Neural cell (in vitro differentiated cells): ENCODE results near the gene LMCD1. TPM values are rescaled to one million over a fixed set of nuclear protein-coding genes. Genes with fewer than 3 reads are reported as not detected.

Experiments
- H2AFZ ChIP-seq: fragments of 200-600, 300-800 bp; sonication (generic), shearing (Covaris generic); 2 replicates; pipeline ENCODE4 v1.6.0; 2014; ENCODE audit warnings: low read depth, mild to moderate bottlenecking, antibody characterized with exemption, low read length, moderate library complexity
- H3F3A ChIP-seq: fragments of 200-600 bp; shearing (Covaris generic); 2 replicates; pipeline ENCODE4 v1.6.1; 2016; ENCODE audit warnings: mild to moderate bottlenecking, moderate library complexity, mixed read lengths, antibody characterized with exemption, low read length; ENCODE audit not compliant: insufficient read depth, poor library complexity, severe bottlenecking
- H3K27ac ChIP-seq: fragments of 200-600, 300-800 bp; sonication (generic), shearing (Covaris generic); 2 replicates; pipeline ENCODE4 v1.5.1; 2014; ENCODE audit warnings: mild to moderate bottlenecking, low read length, moderate library complexity
- H3K27me3 ChIP-seq: fragments of 300-800, 200-600 bp; sonication (generic), shearing (Covaris generic); 2 replicates; pipeline ENCODE4 v1.6.0; 2014; ENCODE audit warnings: mild to moderate bottlenecking, low read depth, low read length, moderate library complexity; ENCODE audit not compliant: insufficient read depth
- H3K36me3 ChIP-seq: fragments of 300-800, 200-600 bp; sonication (generic), shearing (Covaris generic); 2 replicates; pipeline ENCODE4 v1.5.1; 2014; ENCODE audit warnings: mild to moderate bottlenecking, antibody characterized with exemption, low read length, moderate library complexity; ENCODE audit not compliant: insufficient read depth
- H3K4me2 ChIP-seq: fragments of 300-800, 200-600 bp; sonication (generic), shearing (Covaris generic); 2 replicates; pipeline ENCODE4 v1.6.0; 2014; ENCODE audit warnings: mild to moderate bottlenecking, low read length
- H3K4me3 ChIP-seq: fragments of 300-800, 200-600 bp; sonication (generic), shearing (Covaris generic); 2 replicates; pipeline ENCODE4 v1.5.1; 2014; ENCODE audit warnings: mild to moderate bottlenecking, low read length, moderate library complexity
- H3K79me2 ChIP-seq: fragments of 200-600 bp; shearing (Covaris generic); replicated peaks from 2 replicates; pipeline ENCODE4 v1.6.0; 2014; ENCODE audit warnings: mild to moderate bottlenecking, low read length, moderate library complexity; ENCODE audit not compliant: insufficient read depth
- H3K9ac ChIP-seq: fragments of 300-800, 200-600 bp; sonication (generic), shearing (Covaris generic); 2 replicates; pipeline ENCODE4 v1.6.1; 2016; ENCODE audit warnings: mild to moderate bottlenecking, low read length, mixed read lengths
- H3K9me2 ChIP-seq: fragments of 200-600 bp; shearing (Covaris generic); 2 replicates; pipeline ENCODE4 v1.6.1; 2016; ENCODE audit warnings: mild to moderate bottlenecking, low read length, mixed read lengths; ENCODE audit not compliant: insufficient read depth
- H3K9me3 ChIP-seq: fragments of 200-600, 300-800 bp; sonication (generic), shearing (Covaris generic); 2 replicates; pipeline ENCODE4 v1.6.1; 2016; ENCODE audit warnings: mild to moderate bottlenecking, mixed run types, low read length, moderate library complexity, mixed read lengths
- H4K20me1 ChIP-seq: fragments of 200-600 bp; shearing (Covaris generic); 2 replicates; pipeline ENCODE4 v1.6.1; 2016; ENCODE audit warnings: mild to moderate bottlenecking, mixed run types; ENCODE audit not compliant: insufficient read depth
- EP300 ChIP-seq: fragments of 450-650 bp; conservative IDR thresholded peaks from 2 replicates; pipeline ENCODE4 v1.6.1; 2014; ENCODE audit warnings: antibody characterized with exemption, mild to moderate bottlenecking, moderate library complexity; ENCODE audit not compliant: poor library complexity, severe bottlenecking
- EZH2 ChIP-seq: fragments of 200-600, 300-800 bp; shearing (Covaris generic), sonication (generic); IDR thresholded peaks from 2 replicates; pipeline ENCODE4 v1.6.1; 2014; ENCODE audit warnings: antibody characterized with exemption, low read length, borderline replicate concordance, mild to moderate bottlenecking; ENCODE audit not compliant: insufficient read depth, poor library complexity, severe bottlenecking
- MXI1 ChIP-seq: fragments of 450-650 bp; conservative IDR thresholded peaks from 2 replicates; pipeline ENCODE4 v1.6.1; 2014; ENCODE audit warnings: antibody characterized with exemption, mild to moderate bottlenecking; ENCODE audit not compliant: poor library complexity, severe bottlenecking
- POLR2AphosphoS5 ChIP-seq: IDR thresholded peaks from 2 replicates; pipeline ENCODE4 v1.6.1; 2012
- RAD21 ChIP-seq: fragments of 450-650 bp; conservative IDR thresholded peaks from 2 replicates; pipeline ENCODE4 v1.6.1; 2014; ENCODE audit warnings: antibody characterized with exemption, mild to moderate bottlenecking, moderate library complexity
- SMC3 ChIP-seq: fragments of 450-650 bp; conservative IDR thresholded peaks from 2 replicates; pipeline ENCODE4 v1.6.1; 2014; ENCODE audit warnings: antibody characterized with exemption, mild to moderate bottlenecking, moderate library complexity; ENCODE audit not compliant: poor library complexity
- TAF1 ChIP-seq: IDR thresholded peaks from 2 replicates; pipeline ENCODE4 v1.6.1; 2012; ENCODE audit warnings: low read depth
- polyA plus RNA-seq: library from polyadenylated mRNA; depleted of rRNA; stranded (reverse); fragments of >200 nt; gene quantifications from 2 replicates; pipeline ENCODE4 v1.2.3, GENCODE V29; 2014
- TF ChIP-seq, protein P1 (sequence below): IDR thresholded peaks from 2 replicates; pipeline ENCODE4 v1.6.1; 2012; ENCODE audit warnings: borderline replicate concordance
- TF ChIP-seq, protein P2 (sequence below): fragments of 450-650 bp; IDR thresholded peaks from 2 replicates; pipeline ENCODE4 v1.5.1; 2014; ENCODE audit warnings: antibody characterized with exemption, mild to moderate bottlenecking, moderate library complexity; ENCODE audit not compliant: poor library complexity, severe bottlenecking

The LMCD1 gene
- polyA plus RNA-seq, 1 donor from 2014 or later = 3.5 TPM

DNA sequence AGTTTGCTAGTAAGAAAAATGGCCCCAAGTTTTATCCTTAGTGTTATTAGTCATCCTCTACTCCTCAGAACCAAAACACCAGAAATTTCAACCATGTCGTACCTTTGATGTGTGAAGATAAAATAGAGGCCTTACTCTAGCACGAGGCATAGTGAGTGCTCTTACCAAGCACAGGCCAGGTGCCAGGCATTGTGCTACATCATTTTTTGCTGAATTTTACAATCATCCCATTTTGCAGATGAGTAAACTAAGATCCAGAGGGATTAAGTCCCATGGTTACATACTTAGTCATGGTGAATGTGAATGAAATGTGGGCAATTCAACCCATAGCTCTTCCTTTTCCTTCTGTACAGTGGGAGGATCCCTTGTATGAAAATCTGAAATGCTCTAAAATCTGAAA lies 15.2 kb downstream of the LMCD1 start:
- Histone ChIP-seq H4K20me1 (no peaks in the 10 kb centered on the region), H3F3A (no peaks in the 10 kb centered on the region), H3K9me3 (no peaks in the 10 kb centered on the region), H3K4me3 (no peak overlapping the region), H3K9me2 (no peaks in the 10 kb centered on the region), H3K27me3 (no peaks in the 10 kb centered on the region), H3K4me2 (no peak overlapping the region), H3K9ac (no peak overlapping the region), H3K36me3 (no peaks in the 10 kb centered on the region), H2AFZ (no peak overlapping the region), H3K79me2 (no peaks in the 10 kb centered on the region), H3K27ac (no peak overlapping the region)
- TF ChIP-seq SMC3 (no peak), POLR2AphosphoS5 (no peak), TAF1 (no peak), RAD21 (no peak), MXI1 (no peak), EZH2 (no peak), EP300 (no peak)
- TF ChIP-seq, protein P1, sequence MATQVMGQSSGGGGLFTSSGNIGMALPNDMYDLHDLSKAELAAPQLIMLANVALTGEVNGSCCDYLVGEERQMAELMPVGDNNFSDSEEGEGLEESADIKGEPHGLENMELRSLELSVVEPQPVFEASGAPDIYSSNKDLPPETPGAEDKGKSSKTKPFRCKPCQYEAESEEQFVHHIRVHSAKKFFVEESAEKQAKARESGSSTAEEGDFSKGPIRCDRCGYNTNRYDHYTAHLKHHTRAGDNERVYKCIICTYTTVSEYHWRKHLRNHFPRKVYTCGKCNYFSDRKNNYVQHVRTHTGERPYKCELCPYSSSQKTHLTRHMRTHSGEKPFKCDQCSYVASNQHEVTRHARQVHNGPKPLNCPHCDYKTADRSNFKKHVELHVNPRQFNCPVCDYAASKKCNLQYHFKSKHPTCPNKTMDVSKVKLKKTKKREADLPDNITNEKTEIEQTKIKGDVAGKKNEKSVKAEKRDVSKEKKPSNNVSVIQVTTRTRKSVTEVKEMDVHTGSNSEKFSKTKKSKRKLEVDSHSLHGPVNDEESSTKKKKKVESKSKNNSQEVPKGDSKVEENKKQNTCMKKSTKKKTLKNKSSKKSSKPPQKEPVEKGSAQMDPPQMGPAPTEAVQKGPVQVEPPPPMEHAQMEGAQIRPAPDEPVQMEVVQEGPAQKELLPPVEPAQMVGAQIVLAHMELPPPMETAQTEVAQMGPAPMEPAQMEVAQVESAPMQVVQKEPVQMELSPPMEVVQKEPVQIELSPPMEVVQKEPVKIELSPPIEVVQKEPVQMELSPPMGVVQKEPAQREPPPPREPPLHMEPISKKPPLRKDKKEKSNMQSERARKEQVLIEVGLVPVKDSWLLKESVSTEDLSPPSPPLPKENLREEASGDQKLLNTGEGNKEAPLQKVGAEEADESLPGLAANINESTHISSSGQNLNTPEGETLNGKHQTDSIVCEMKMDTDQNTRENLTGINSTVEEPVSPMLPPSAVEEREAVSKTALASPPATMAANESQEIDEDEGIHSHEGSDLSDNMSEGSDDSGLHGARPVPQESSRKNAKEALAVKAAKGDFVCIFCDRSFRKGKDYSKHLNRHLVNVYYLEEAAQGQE = no peak
- TF ChIP-seq, protein P2, sequence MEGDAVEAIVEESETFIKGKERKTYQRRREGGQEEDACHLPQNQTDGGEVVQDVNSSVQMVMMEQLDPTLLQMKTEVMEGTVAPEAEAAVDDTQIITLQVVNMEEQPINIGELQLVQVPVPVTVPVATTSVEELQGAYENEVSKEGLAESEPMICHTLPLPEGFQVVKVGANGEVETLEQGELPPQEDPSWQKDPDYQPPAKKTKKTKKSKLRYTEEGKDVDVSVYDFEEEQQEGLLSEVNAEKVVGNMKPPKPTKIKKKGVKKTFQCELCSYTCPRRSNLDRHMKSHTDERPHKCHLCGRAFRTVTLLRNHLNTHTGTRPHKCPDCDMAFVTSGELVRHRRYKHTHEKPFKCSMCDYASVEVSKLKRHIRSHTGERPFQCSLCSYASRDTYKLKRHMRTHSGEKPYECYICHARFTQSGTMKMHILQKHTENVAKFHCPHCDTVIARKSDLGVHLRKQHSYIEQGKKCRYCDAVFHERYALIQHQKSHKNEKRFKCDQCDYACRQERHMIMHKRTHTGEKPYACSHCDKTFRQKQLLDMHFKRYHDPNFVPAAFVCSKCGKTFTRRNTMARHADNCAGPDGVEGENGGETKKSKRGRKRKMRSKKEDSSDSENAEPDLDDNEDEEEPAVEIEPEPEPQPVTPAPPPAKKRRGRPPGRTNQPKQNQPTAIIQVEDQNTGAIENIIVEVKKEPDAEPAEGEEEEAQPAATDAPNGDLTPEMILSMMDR = no peak

DNA sequence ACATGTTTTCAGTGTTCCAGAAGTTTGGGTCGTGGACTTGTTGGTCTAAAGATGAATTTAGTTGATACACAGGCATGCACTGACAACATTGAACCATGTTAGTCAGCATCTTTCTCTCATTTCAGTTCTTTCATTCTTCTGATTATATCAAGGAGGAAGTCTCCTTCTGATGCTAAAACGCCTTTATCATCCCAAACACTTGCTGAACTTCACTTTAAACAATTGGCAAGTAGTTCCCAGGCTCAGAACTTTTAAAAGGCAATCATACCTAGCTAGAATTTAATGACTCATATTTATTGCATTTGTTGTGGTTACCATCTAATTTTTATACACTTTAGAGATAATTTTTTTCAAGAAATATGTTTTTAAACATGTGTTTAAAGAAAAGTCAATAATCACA lies 15.9 kb downstream of the LMCD1 start:
- Histone ChIP-seq H3K4me3 (no peak overlapping the region), H3K27me3 (no peaks in the 10 kb centered on the region), H3F3A (no peaks in the 10 kb centered on the region), H3K27ac (no peak overlapping the region), H4K20me1 (no peaks in the 10 kb centered on the region), H3K36me3 (no peaks in the 10 kb centered on the region), H3K9ac (no peak overlapping the region), H3K9me3 (no peaks in the 10 kb centered on the region), H3K79me2 (no peaks in the 10 kb centered on the region), H3K9me2 (no peaks in the 10 kb centered on the region), H3K4me2 (no peak overlapping the region), H2AFZ (no peak overlapping the region)
- TF ChIP-seq EP300 (no peak), TAF1 (no peak), MXI1 (no peak), RAD21 (no peak), SMC3 (no peak), EZH2 (no peak)
- TF ChIP-seq, protein P1 = no peak
- TF ChIP-seq, protein P2 = no peak
